Measurements from ENCODE around the gene MIPEP.

The MIPEP gene

DNA sequence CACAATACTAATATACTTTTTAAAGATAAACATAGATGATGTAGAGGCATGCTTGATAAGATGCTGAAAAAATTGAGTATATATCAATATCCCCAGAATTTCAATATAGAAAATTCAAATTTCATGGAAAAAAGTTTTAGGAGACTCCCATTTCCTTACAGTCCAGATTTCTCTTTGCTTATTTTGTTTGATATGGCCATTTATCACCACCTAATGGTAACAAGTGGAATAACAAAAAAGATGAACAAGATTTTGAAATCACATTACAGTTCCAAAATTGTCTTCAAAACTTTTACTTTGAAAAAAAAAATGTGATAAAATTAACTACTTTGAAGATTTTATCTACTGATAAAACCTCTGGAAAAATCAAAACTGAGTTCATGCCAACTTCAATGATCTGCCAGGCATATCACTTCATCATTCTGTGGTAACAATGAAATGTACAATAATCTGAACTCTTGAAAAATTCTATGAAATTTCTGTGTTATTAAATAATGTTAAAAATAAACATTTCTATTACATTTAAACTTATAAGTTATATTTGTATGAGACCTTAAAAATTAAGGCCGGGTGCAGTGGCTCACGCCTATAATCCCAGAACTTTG lies 17.5 kb downstream of the MIPEP start:
- in situ Hi-C loops (cut with MboI; ENCODE audit: low sequenced_read_pairs, unreplicated experiment): no loop called here
- DNase-seq (ENCODE audit: low spot score): peak; percentile 38
- TF ChIP-seq, protein P1, sequence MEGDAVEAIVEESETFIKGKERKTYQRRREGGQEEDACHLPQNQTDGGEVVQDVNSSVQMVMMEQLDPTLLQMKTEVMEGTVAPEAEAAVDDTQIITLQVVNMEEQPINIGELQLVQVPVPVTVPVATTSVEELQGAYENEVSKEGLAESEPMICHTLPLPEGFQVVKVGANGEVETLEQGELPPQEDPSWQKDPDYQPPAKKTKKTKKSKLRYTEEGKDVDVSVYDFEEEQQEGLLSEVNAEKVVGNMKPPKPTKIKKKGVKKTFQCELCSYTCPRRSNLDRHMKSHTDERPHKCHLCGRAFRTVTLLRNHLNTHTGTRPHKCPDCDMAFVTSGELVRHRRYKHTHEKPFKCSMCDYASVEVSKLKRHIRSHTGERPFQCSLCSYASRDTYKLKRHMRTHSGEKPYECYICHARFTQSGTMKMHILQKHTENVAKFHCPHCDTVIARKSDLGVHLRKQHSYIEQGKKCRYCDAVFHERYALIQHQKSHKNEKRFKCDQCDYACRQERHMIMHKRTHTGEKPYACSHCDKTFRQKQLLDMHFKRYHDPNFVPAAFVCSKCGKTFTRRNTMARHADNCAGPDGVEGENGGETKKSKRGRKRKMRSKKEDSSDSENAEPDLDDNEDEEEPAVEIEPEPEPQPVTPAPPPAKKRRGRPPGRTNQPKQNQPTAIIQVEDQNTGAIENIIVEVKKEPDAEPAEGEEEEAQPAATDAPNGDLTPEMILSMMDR (IDR thresholded peaks at IDR 0.05; ENCODE audit: borderline replicate concordance, control extremely low read depth, extremely low read depth, insufficient read depth, missing control alignments): peak; percentile 13

GRCh38 chr13:23870356-23871140 lies 18.7 kb downstream of the MIPEP start:
- in situ Hi-C loops (cut with MboI; ENCODE audit: low sequenced_read_pairs, unreplicated experiment): no loop called here
- DNase-seq (ENCODE audit: low spot score): no peak
- TF ChIP-seq, protein P1 (IDR thresholded peaks at IDR 0.05; ENCODE audit: borderline replicate concordance, control extremely low read depth, extremely low read depth, insufficient read depth, missing control alignments): peak; percentile 2

GRCh38 chr13:23868521-23868920 lies 20.7 kb downstream of the MIPEP start:
- DNase-seq (ENCODE audit: low spot score): no peak
- in situ Hi-C loops (cut with MboI; ENCODE audit: low sequenced_read_pairs, unreplicated experiment): loop anchor here (10.0 kb wide), 1 partner anchor 294 kb away; the partner anchor contains the start of gene TNFRSF19
- TF ChIP-seq, protein P1 (IDR thresholded peaks at IDR 0.05; ENCODE audit: borderline replicate concordance, control extremely low read depth, extremely low read depth, insufficient read depth, missing control alignments): no peak

DNA sequence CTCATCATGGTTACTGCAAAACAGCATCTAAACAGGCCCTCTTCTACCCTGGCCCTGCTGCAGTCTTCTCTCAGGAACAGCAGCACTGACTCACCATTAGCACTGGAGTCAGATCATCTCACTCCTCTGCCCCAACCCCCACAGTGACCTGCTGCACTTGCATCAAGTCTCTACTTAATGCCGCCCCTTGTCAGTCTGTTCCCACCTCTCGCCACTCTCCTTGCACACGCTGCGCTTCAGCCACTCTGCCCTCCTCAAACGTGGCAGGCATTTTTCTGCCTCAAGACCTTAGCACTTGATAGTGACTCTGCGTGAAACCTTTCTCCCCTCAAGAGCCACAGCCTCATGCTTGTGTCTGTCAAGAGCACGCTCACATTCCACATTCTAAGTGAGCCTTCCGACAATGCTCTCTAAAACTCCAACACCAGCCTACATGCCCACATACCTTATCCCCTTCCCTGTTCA lies 22.1 kb downstream of the MIPEP start:
- DNase-seq (ENCODE audit: low spot score): no peak
- in situ Hi-C loops (cut with MboI; ENCODE audit: low sequenced_read_pairs, unreplicated experiment): loop anchor here (10.0 kb wide), 1 partner anchor 292 kb away; the partner anchor contains the start of gene TNFRSF19
- TF ChIP-seq, protein P1 (IDR thresholded peaks at IDR 0.05; ENCODE audit: borderline replicate concordance, control extremely low read depth, extremely low read depth, insufficient read depth, missing control alignments): no peak

- DNase-seq (ENCODE audit: low spot score): no peak
- TF ChIP-seq, protein P1 (IDR thresholded peaks at IDR 0.05; ENCODE audit: borderline replicate concordance, control extremely low read depth, extremely low read depth, insufficient read depth, missing control alignments): no peak
- in situ Hi-C loops (cut with MboI; ENCODE audit: low sequenced_read_pairs, unreplicated experiment): loop anchor here (10.0 kb wide), 1 partner anchor 292 kb away; the partner anchor contains the start of gene TNFRSF19
These were observed 22.7 kb downstream of the MIPEP start for GRCh38 chr13:23866420-23867026.

- DNase-seq (ENCODE audit: low spot score): no peak
- in situ Hi-C loops (cut with MboI; ENCODE audit: low sequenced_read_pairs, unreplicated experiment): loop anchor here (10.0 kb wide), 1 partner anchor 291 kb away; the partner anchor contains the start of gene TNFRSF19
- TF ChIP-seq, protein P1 (IDR thresholded peaks at IDR 0.05; ENCODE audit: borderline replicate concordance, control extremely low read depth, extremely low read depth, insufficient read depth, missing control alignments): no peak
These were observed 23.3 kb downstream of the MIPEP start for GRCh38 chr13:23865906-23866305.

All from GM13976 (cell line).